SK-N-SH (cell line): ENCODE data around the gene C9orf50. TPM values are rescaled to one million over a fixed set of nuclear protein-coding genes. Genes with fewer than 3 reads are reported as not detected.

ENCODE experiments used
- CTCF ChIA-PET: fragments of 300-600, 350-600 bp; formaldehyde crosslinking; extraction: SDS; loops from one replicate; lab custom pipeline; 2021; lab: Yijun Ruan, JAX
- POLR2A ChIA-PET: fragments of 350-600 bp; sonication (Branson Sonifier 250); formaldehyde crosslinking; extraction: SDS; loops from one replicate; lab custom pipeline; 2020; ENCODE audit warnings: antibody characterized with exemption, inconsistent platforms; lab: Yijun Ruan, JAX
- DNase-seq: peaks from one replicate; pipeline ENCODE4 v3.0.0; 2012
- H2AFZ ChIP-seq: fragments of 200-600 bp; sonication (generic); 2 replicates; pipeline ENCODE4 v1.8.1; 2016; ENCODE audit warnings: antibody characterized with exemption, mild to moderate bottlenecking, low read depth
- H3F3A ChIP-seq: fragments of 200-600 bp; sonication (generic); replicated peaks from 2 replicates; pipeline ENCODE3; 2016; ENCODE audit warnings: antibody characterized with exemption, mild to moderate bottlenecking; ENCODE audit not compliant: insufficient read depth
- H3K27ac ChIP-seq, 2 experiments: fragments of 200-500 bp in 1 of 2; fragments of 200-600 bp in 1 of 2; sonication (Bioruptor generic) in 1 of 2; sonication (generic), shearing (Covaris generic) in 1 of 2; 2 replicates each; pipeline versions ENCODE4 v1.5.1 to v1.6.1; 2014 to 2016; ENCODE audit warnings: low read depth in 2 of 2, inconsistent platforms in 1 of 2, low read length in 1 of 2, mild to moderate bottlenecking in 1 of 2, mixed read lengths in 1 of 2
- H3K27me3 ChIP-seq: fragments of 200-600 bp; sonication (generic), shearing (Covaris generic); 2 replicates; pipeline ENCODE4 v1.6.1; 2016; ENCODE audit warnings: mixed run types; ENCODE audit not compliant: insufficient read depth
- H3K36me3 ChIP-seq, 2 experiments: fragments of 200-500 bp in 1 of 2; fragments of 200-600 bp in 1 of 2; sonication (Bioruptor generic) in 1 of 2; sonication (generic) in 1 of 2; replicated peaks in 1 of 2; 2 replicates each; pipeline versions ENCODE3 to v1.5.1; 2014 to 2016; ENCODE audit warnings: low read length in 1 of 2, mild to moderate bottlenecking in 1 of 2; ENCODE audit not compliant: insufficient read depth in 2 of 2, control insufficient read depth in 1 of 2
- H3K4me1 ChIP-seq, 2 experiments: fragments of 200-500 bp in 1 of 2; fragments of 200-600 bp in 1 of 2; sonication (Bioruptor generic) in 1 of 2; sonication (generic), shearing (Covaris generic) in 1 of 2; 2 replicates each; pipeline versions ENCODE4 v1.5.1 to v1.6.1; 2014 to 2016; ENCODE audit warnings: low read depth in 1 of 2, low read length in 1 of 2, mixed run types in 1 of 2; ENCODE audit not compliant: insufficient read depth in 2 of 2, control insufficient read depth in 1 of 2
- H3K4me2 ChIP-seq: fragments of 200-600 bp; sonication (generic), shearing (Covaris generic); 2 replicates; pipeline ENCODE4 v1.6.1; 2017; ENCODE audit warnings: mixed run types
- H3K4me3 ChIP-seq, 2 experiments: fragments of 200-500 bp in 1 of 2; fragments of 200-600 bp in 1 of 2; sonication (Bioruptor generic) in 1 of 2; sonication (generic), shearing (Covaris generic) in 1 of 2; 2 replicates each; pipeline versions ENCODE4 v1.5.1 to v1.8.1; 2014 to 2016; ENCODE audit warnings: low read depth in 2 of 2, inconsistent platforms in 1 of 2, low read length in 1 of 2, mild to moderate bottlenecking in 1 of 2, mixed read lengths in 1 of 2, moderate library complexity in 1 of 2
- H3K79me2 ChIP-seq: fragments of 200-600 bp; sonication (generic); 2 replicates; pipeline ENCODE4 v1.8.1; 2017; ENCODE audit warnings: mild to moderate bottlenecking; ENCODE audit not compliant: insufficient read depth
- H3K9ac ChIP-seq: fragments of 200-600 bp; sonication (generic); 2 replicates; pipeline ENCODE4 v1.6.1; 2017; ENCODE audit warnings: mixed run types
- H3K9me2 ChIP-seq: fragments of 200-600 bp; sonication (generic); 2 replicates; pipeline ENCODE4 v1.6.1; 2017; ENCODE audit warnings: mixed run types
- H3K9me3 ChIP-seq: fragments of 200-600 bp; sonication (generic); 2 replicates; pipeline ENCODE4 v1.6.1; 2017; ENCODE audit warnings: mixed run types, mild to moderate bottlenecking, moderate library complexity
- H4K20me1 ChIP-seq: fragments of 200-600 bp; sonication (generic); 2 replicates; pipeline ENCODE4 v1.6.1; 2017; ENCODE audit warnings: mild to moderate bottlenecking, mixed run types; ENCODE audit not compliant: insufficient read depth
- CHD2 ChIP-seq: fragments of 150-350 bp; IDR thresholded peaks from 2 replicates; pipeline ENCODE4 v1.6.1; 2018; ENCODE audit warnings: low read length; ENCODE audit not compliant: partially characterized antibody
- ELF1 ChIP-seq: IDR thresholded peaks from 2 replicates; pipeline ENCODE4 v1.4.0; 2012
- EP300 ChIP-seq, 2 experiments: IDR thresholded peaks; 2 replicates each; pipeline versions ENCODE4 v1.4.0 to v1.6.1; 2012; ENCODE audit warnings: borderline replicate concordance in 1 of 2, low read depth in 1 of 2, low read length in 1 of 2
- EZH2phosphoT487 ChIP-seq: fragments of 200-600 bp; sonication (generic); IDR thresholded peaks from 2 replicates; pipeline ENCODE4 v1.6.1; 2017; ENCODE audit warnings: low read depth, mixed run types, mild to moderate bottlenecking, antibody characterized with exemption, moderate library complexity, borderline replicate concordance
- FOSL2 ChIP-seq: IDR thresholded peaks from 2 replicates; pipeline ENCODE4 v1.4.0; 2012; ENCODE audit warnings: low read depth, mild to moderate bottlenecking, moderate library complexity, borderline replicate concordance
- GABPA ChIP-seq: IDR thresholded peaks from 2 replicates; pipeline ENCODE4 v1.4.0; 2012; ENCODE audit warnings: low read depth, mild to moderate bottlenecking
- JUND ChIP-seq: IDR thresholded peaks from 2 replicates; pipeline ENCODE4 v1.4.0; 2012
- MEF2A ChIP-seq: IDR thresholded peaks from 2 replicates; pipeline ENCODE4 v1.4.0; 2012; ENCODE audit warnings: low read depth, borderline replicate concordance
- MXI1 ChIP-seq: IDR thresholded peaks from 2 replicates; pipeline ENCODE4 v1.6.1; 2012; ENCODE audit warnings: mild to moderate bottlenecking, low read depth, low read length, improper control_type of control experiment
- NFIC ChIP-seq: IDR thresholded peaks from 2 replicates; pipeline ENCODE4 v1.4.0; 2012; ENCODE audit warnings: borderline replicate concordance
- NRF1 ChIP-seq: IDR thresholded peaks from 2 replicates; pipeline ENCODE4 v1.6.1; 2012; ENCODE audit warnings: low read depth, mild to moderate bottlenecking, low read length
- RCOR1 ChIP-seq: fragments of 150-350 bp; IDR thresholded peaks from 2 replicates; pipeline ENCODE4 v1.6.1; 2017; ENCODE audit warnings: antibody characterized with exemption, low read length
- RFX5 ChIP-seq: IDR thresholded peaks from 2 replicates; pipeline ENCODE4 v1.6.1; 2012; ENCODE audit warnings: mild to moderate bottlenecking, improper control_type of control experiment, low read length
- TCF12 ChIP-seq: IDR thresholded peaks from 2 replicates; pipeline ENCODE4 v1.4.0; 2012
- YY1 ChIP-seq: IDR thresholded peaks from 2 replicates; pipeline ENCODE4 v1.4.0; 2012; ENCODE audit warnings: low read depth, mild to moderate bottlenecking
- WGBS: methylation state at CpG from one replicate; pipeline ENCODE4 v1.1.6; 2017; ENCODE audit warnings: low lambda C conversion rate; 5-methylcytosine and 5-hydroxymethylcytosine counted together
- polyA plus RNA-seq, 3 experiments: library from polyadenylated mRNA; depleted of rRNA; stranded (reverse); fragments of >200 nt; gene quantifications; 2 replicates each; pipeline ENCODE4 v1.2.3, GENCODE V29; 2012
- TF ChIP-seq, protein P1 (sequence below): IDR thresholded peaks from 2 replicates; pipeline ENCODE4 v1.4.0; 2012; ENCODE audit warnings: low read depth
- TF ChIP-seq, protein P2 (sequence below): fragments of 150-350 bp; IDR thresholded peaks from 2 replicates; pipeline ENCODE4 v1.6.1; 2016; ENCODE audit warnings: mild to moderate bottlenecking, low read depth, low read length
- TF ChIP-seq, protein P3 (sequence below): IDR thresholded peaks from 2 replicates; pipeline ENCODE4; 2012
- TF ChIP-seq, protein P4 (sequence below): IDR thresholded peaks from 2 replicates; pipeline ENCODE4 v1.4.0; 2012; ENCODE audit warnings: low read depth, borderline replicate concordance
- TF ChIP-seq, protein P5 (sequence below): IDR thresholded peaks from 2 replicates; pipeline ENCODE4 v1.6.1; 2012; ENCODE audit warnings: mild to moderate bottlenecking, low read depth, low read length, moderate library complexity

C9orf50 gene
- polyA plus RNA-seq, 1 of the 3 experiments (the other 2 are of a cell fraction), result 0.30 TPM

DNA sequence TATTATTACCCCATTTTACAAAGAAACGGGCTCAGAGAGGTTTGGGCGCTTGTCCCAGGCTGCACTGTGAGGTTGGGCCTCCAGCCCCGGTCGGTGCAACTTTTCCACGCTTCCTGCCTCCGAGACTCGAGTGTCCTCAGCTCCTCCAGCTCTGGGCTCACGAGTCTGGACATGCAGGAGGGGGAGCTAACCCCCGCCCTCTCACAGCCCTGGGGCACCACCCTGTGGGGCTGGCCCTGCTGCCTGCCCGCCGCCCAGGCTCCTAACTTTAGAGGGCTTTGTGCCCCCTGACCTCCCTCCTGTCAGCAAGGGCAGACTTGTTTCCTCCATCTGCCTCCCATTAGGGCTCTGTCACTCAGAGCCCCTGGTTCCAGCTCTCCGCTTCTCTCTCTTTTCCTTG lies 25.4 kb upstream of the C9orf50 start:
- Histone ChIP-seq H3K9ac (no peak overlapping the region), H3K36me3 (no peaks in the 10 kb centered on the region), H3K4me1 (peaks cover 0 to 33% of the 10 kb centered on the region in 2 experiments; a peak in 2 of 4 replicates), H3K4me3 (no peak overlapping the region), H4K20me1 (peaks cover 2% of the 10 kb centered on the region; the same call in 1 of the 2 replicates), H3K27ac (no peak overlapping the region), H3F3A (peaks cover 3% of the 10 kb centered on the region), H3K79me2 (peaks cover 7% of the 10 kb centered on the region)
- TF ChIP-seq, protein P1, sequence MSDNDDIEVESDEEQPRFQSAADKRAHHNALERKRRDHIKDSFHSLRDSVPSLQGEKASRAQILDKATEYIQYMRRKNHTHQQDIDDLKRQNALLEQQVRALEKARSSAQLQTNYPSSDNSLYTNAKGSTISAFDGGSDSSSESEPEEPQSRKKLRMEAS, result no peak
- no peak for TF ChIP-seq MEF2A
- TF ChIP-seq EZH2phosphoT487, result no peak
- no peak for TF ChIP-seq RCOR1
- no peak for TF ChIP-seq MXI1
- TF ChIP-seq ELF1, result no peak
- TF ChIP-seq EP300 (IDR thresholded peaks at IDR 0.05; ENCODE audit: borderline replicate concordance in 1 of 2, low read depth in 1 of 2, low read length in 1 of 2), result no peak
- no peak for TF ChIP-seq NRF1
- no peak for TF ChIP-seq RFX5
- no peak for TF ChIP-seq GABPA
- TF ChIP-seq, protein P2, sequence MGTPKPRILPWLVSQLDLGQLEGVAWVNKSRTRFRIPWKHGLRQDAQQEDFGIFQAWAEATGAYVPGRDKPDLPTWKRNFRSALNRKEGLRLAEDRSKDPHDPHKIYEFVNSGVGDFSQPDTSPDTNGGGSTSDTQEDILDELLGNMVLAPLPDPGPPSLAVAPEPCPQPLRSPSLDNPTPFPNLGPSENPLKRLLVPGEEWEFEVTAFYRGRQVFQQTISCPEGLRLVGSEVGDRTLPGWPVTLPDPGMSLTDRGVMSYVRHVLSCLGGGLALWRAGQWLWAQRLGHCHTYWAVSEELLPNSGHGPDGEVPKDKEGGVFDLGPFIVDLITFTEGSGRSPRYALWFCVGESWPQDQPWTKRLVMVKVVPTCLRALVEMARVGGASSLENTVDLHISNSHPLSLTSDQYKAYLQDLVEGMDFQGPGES, result no peak
- TF ChIP-seq CHD2, result no peak
- TF ChIP-seq TCF12, result no peak
- TF ChIP-seq, protein P3, sequence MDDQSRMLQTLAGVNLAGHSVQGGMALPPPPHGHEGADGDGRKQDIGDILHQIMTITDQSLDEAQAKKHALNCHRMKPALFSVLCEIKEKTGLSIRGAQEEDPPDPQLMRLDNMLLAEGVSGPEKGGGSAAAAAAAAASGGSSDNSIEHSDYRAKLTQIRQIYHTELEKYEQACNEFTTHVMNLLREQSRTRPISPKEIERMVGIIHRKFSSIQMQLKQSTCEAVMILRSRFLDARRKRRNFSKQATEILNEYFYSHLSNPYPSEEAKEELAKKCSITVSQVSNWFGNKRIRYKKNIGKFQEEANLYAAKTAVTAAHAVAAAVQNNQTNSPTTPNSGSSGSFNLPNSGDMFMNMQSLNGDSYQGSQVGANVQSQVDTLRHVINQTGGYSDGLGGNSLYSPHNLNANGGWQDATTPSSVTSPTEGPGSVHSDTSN, result no peak
- TF ChIP-seq NFIC, result no peak
- TF ChIP-seq YY1, result no peak
- no peak for TF ChIP-seq FOSL2
- TF ChIP-seq, all 33 proteins: peak for 0
- Histone ChIP-seq H2AFZ (no peak overlapping the region), H3K9me2 (no peaks in the 10 kb centered on the region), H3K27me3 (no peaks in the 10 kb centered on the region), H3K9me3 (no peaks in the 10 kb centered on the region), H3K4me2 (no peak overlapping the region)
- POLR2A ChIA-PET, result no interaction called here
- DNase-seq, result no peak
- CTCF ChIA-PET, result interaction anchor here (1.1 to 7.8 kb wide), 5 partner anchors 56 to 507 kb away, joined by 3 to 81 read pairs (median 5); no protein-coding TSS in a partner anchor
- 93% methylated on average over 11 of the region's 12 CpGs for WGBS

DNA sequence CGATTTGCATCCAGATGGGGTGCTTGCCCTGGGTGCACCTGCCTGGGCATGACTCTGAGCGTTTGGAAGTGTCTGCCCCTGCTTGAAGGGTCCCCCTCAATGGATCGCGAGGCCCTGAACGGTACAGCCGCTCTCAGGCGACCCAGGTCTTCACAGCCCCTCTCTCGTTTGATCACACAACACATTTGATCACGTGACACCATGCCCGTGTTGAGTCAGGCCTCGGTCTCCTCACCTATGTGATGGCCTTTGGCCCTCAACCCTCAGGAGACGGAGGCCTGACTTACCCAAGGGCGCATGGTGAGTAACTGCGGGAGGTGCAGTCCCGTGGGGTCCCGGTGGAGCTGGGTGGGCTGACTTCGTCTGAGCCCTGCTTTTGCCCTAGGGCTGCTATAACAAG lies 24.0 kb upstream of the C9orf50 start:
- no peaks in the 10 kb centered on the region for H3K9me3 ChIP-seq
- ChIA-PET CTCF (interaction anchor here (0.6 to 7.8 kb wide), 3 partner anchors 17 to 139 kb away, joined by 4 to 81 read pairs (median 73); no protein-coding TSS in a partner anchor), POLR2A (no interaction called here)
- H4K20me1 ChIP-seq, result peaks cover 16% of the 10 kb centered on the region
- no peak overlapping the region for H3K4me3 ChIP-seq
- H2AFZ ChIP-seq, result no peak overlapping the region
- no peaks in the 10 kb centered on the region for H3K36me3 ChIP-seq
- no peak overlapping the region for H3K9ac ChIP-seq
- WGBS, result 77% methylated on average over 12 of the region's 17 CpGs
- peaks cover 7 to 34% of the 10 kb centered on the region in 2 experiments; a peak in 2 of 4 replicates for H3K4me1 ChIP-seq
- peaks cover 8% of the 10 kb centered on the region for H3F3A ChIP-seq
- no peak for DNase-seq
- no peaks in the 10 kb centered on the region for H3K9me2 ChIP-seq
- no peak overlapping the region for H3K27ac ChIP-seq
- H3K4me2 ChIP-seq, result no peak overlapping the region
- H3K27me3 ChIP-seq, result no peaks in the 10 kb centered on the region
- peaks cover 20% of the 10 kb centered on the region for H3K79me2 ChIP-seq
- TF ChIP-seq, protein P4, sequence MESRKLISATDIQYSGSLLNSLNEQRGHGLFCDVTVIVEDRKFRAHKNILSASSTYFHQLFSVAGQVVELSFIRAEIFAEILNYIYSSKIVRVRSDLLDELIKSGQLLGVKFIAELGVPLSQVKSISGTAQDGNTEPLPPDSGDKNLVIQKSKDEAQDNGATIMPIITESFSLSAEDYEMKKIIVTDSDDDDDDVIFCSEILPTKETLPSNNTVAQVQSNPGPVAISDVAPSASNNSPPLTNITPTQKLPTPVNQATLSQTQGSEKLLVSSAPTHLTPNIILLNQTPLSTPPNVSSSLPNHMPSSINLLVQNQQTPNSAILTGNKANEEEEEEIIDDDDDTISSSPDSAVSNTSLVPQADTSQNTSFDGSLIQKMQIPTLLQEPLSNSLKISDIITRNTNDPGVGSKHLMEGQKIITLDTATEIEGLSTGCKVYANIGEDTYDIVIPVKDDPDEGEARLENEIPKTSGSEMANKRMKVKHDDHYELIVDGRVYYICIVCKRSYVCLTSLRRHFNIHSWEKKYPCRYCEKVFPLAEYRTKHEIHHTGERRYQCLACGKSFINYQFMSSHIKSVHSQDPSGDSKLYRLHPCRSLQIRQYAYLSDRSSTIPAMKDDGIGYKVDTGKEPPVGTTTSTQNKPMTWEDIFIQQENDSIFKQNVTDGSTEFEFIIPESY, result no peak
- TF ChIP-seq EP300 (IDR thresholded peaks at IDR 0.05; ENCODE audit: borderline replicate concordance in 1 of 2, low read depth in 1 of 2, low read length in 1 of 2), result no peak
- no peak for TF ChIP-seq NRF1
- TF ChIP-seq JUND, result no peak
- no peak for TF ChIP-seq TCF12
- TF ChIP-seq, protein P5, sequence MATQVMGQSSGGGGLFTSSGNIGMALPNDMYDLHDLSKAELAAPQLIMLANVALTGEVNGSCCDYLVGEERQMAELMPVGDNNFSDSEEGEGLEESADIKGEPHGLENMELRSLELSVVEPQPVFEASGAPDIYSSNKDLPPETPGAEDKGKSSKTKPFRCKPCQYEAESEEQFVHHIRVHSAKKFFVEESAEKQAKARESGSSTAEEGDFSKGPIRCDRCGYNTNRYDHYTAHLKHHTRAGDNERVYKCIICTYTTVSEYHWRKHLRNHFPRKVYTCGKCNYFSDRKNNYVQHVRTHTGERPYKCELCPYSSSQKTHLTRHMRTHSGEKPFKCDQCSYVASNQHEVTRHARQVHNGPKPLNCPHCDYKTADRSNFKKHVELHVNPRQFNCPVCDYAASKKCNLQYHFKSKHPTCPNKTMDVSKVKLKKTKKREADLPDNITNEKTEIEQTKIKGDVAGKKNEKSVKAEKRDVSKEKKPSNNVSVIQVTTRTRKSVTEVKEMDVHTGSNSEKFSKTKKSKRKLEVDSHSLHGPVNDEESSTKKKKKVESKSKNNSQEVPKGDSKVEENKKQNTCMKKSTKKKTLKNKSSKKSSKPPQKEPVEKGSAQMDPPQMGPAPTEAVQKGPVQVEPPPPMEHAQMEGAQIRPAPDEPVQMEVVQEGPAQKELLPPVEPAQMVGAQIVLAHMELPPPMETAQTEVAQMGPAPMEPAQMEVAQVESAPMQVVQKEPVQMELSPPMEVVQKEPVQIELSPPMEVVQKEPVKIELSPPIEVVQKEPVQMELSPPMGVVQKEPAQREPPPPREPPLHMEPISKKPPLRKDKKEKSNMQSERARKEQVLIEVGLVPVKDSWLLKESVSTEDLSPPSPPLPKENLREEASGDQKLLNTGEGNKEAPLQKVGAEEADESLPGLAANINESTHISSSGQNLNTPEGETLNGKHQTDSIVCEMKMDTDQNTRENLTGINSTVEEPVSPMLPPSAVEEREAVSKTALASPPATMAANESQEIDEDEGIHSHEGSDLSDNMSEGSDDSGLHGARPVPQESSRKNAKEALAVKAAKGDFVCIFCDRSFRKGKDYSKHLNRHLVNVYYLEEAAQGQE, result no peak
